ENCODE measurements around the gene NTPCR.

DNA sequence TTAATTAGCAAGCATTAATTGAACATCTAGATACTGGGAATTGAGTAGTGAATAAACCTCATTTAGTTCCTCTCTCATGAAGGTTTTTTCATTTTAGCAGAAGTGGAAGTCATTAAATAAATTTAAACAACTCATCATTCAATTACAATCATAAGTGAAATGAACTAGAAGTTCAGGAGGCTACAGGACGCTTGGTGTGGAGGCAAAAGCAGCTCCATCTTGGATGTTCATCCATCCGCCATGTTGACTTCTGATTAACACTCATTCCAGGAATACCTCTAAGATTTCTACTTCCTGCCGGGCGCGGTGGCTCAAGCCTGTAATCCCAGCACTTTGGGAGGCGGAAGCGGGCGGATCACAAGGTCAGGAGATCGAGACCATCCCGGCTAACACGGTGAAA, 11.5 kb upstream of the NTPCR start:
- TF ChIP-seq, protein P1, sequence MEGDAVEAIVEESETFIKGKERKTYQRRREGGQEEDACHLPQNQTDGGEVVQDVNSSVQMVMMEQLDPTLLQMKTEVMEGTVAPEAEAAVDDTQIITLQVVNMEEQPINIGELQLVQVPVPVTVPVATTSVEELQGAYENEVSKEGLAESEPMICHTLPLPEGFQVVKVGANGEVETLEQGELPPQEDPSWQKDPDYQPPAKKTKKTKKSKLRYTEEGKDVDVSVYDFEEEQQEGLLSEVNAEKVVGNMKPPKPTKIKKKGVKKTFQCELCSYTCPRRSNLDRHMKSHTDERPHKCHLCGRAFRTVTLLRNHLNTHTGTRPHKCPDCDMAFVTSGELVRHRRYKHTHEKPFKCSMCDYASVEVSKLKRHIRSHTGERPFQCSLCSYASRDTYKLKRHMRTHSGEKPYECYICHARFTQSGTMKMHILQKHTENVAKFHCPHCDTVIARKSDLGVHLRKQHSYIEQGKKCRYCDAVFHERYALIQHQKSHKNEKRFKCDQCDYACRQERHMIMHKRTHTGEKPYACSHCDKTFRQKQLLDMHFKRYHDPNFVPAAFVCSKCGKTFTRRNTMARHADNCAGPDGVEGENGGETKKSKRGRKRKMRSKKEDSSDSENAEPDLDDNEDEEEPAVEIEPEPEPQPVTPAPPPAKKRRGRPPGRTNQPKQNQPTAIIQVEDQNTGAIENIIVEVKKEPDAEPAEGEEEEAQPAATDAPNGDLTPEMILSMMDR (IDR thresholded peaks at IDR 0.05) = no peak
- TF ChIP-seq POLR2AphosphoS5 (IDR thresholded peaks at IDR 0.05) (no peak), POLR2A (IDR thresholded peaks at IDR 0.05) (no peak)

All from transverse colon (tissue), 4 donors.